ENCODE data around the gene CCDC107. TPM values are rescaled to one million over a fixed set of nuclear protein-coding genes. Genes with fewer than 3 reads are reported as not detected.

The CCDC107 gene
- total and polyA plus RNA-seq, 2 of the 13 experiments (the other 11 are each of a cell fraction or from before 2014, with no cell fraction given) = 7.1 to 15.2 TPM

- Histone ChIP-seq H3K4me3 (replicated peaks in 1 of 3; ENCODE audit: insufficient read depth in 1 of 3, low read depth in 2 of 3, low read length in 3 of 3) (no peak overlapping the region), H2AFZ (ENCODE audit: low read length) (no peak overlapping the region), H3K4me2 (ENCODE audit: low read depth, low read length) (no peak overlapping the region), H3K27ac (ENCODE audit: extremely low read length, insufficient read depth, low read length) (no peak overlapping the region), H3K79me2 (ENCODE audit: insufficient read depth, low read length) (no peaks in the 10 kb centered on the region), H4K20me1 (ENCODE audit: insufficient read depth, low read length) (no peaks in the 10 kb centered on the region), H3K9ac (ENCODE audit: insufficient read depth, low read depth, low read length) (no peak overlapping the region), H3K9me3 (ENCODE audit: low read length) (no peaks in the 10 kb centered on the region), H3K36me3 (replicated peaks in 1 of 2; ENCODE audit: control insufficient read depth in 1 of 2, insufficient read depth in 2 of 2, low read length in 2 of 2) (no peaks in the 10 kb centered on the region), H3K27me3 (ENCODE audit: control insufficient read depth in 1 of 2, insufficient read depth in 2 of 2, low read length in 2 of 2) (peaks cover 3 to 58% of the 10 kb centered on the region in 2 experiments; a peak in 3 of 5 replicates), H3K4me1 (ENCODE audit: insufficient read depth, low read length) (no peaks in the 10 kb centered on the region)
- FAIRE-seq (no peak), DNase-seq (ENCODE audit: low spot score) (no peak), ATAC-seq (no peak)
- 69% methylated on average over 16 of the region's 17 CpGs for WGBS (ENCODE audit: low lambda C conversion rate)
- POLR2A ChIA-PET = no interaction called here
- in situ Hi-C loops (cut with HindIII; ENCODE audit: extremely low pct_ligation_motif_present, low pct_unique_long_range_greater_than_20kb) (no loop called here), intact Hi-C loops (cut with micrococcal nuclease; ENCODE audit: unreplicated experiment) (no loop called here)
- no TSS peak for BruUV-seq (replicated peaks)
- CTCF ChIA-PET (ENCODE audit: low intra/inter-chr PET ratio, low total read pairs) = no interaction called here
- no peak for TF ChIP-seq ZNF720 (CRISPR knock-in tag; IDR thresholded peaks at IDR 0.05)
- no peak for TF ChIP-seq PRPF4 (IDR thresholded peaks at IDR 0.05; ENCODE audit: low read depth, low read length, poor library complexity, severe bottlenecking)
- no peak for TF ChIP-seq ARNT (IDR thresholded peaks at IDR 0.05)
- no peak for TF ChIP-seq ATF3 (CRISPR knock-in tag; IDR thresholded peaks at IDR 0.05)
- TF ChIP-seq ZNF704 (CRISPR knock-in tag; IDR thresholded peaks at IDR 0.05; ENCODE audit: borderline replicate concordance) = no peak
- no peak for TF ChIP-seq GPN1 (CRISPR knock-in tag; IDR thresholded peaks at IDR 0.05; ENCODE audit: borderline replicate concordance)
- TF ChIP-seq IRX3 (CRISPR knock-in tag; IDR thresholded peaks at IDR 0.05; ENCODE audit: borderline replicate concordance, low read depth) = no peak
- TF ChIP-seq NFYB (CRISPR knock-in tag; IDR thresholded peaks at IDR 0.05) = no peak
- no peak for TF ChIP-seq POLR2AphosphoS2 (IDR thresholded peaks at IDR 0.05; ENCODE audit: low read depth, low read length)
- no peak for TF ChIP-seq ZNF142 (CRISPR knock-in tag; IDR thresholded peaks at IDR 0.05)
- no peak for TF ChIP-seq ZNF256 (CRISPR knock-in tag; conservative IDR thresholded peaks at IDR 0.05)
- TF ChIP-seq HHEX (CRISPR knock-in tag; IDR thresholded peaks at IDR 0.05) = no peak
- no peak for TF ChIP-seq PITX1 (CRISPR knock-in tag; IDR thresholded peaks at IDR 0.05)
- no peak for TF ChIP-seq ZFP41 (CRISPR knock-in tag; IDR thresholded peaks at IDR 0.05; ENCODE audit: borderline replicate concordance)
- no peak for TF ChIP-seq ZC3H13 (CRISPR knock-in tag; IDR thresholded peaks at IDR 0.05)
- no peak for TF ChIP-seq NR2F1 (CRISPR knock-in tag; IDR thresholded peaks at IDR 0.05)
Measured at GRCh38 chr9:35618854-35619799, 39.0 kb upstream of the CCDC107 start.
